ENCODE measurements around the gene ANLN. TPM values are rescaled to one million over a fixed set of nuclear protein-coding genes. Genes with fewer than 3 reads are reported as not detected.

The ANLN gene
- 2.1 and 14.5 TPM in 2 replicates for total RNA-seq (ENCODE audit: low replicate concordance)

GRCh38 chr7:36389371-36390198 is at the start of gene ANLN:
ANLN (plus strand) TSS chr7:36389862; CDS start chr7:36390027, 165 bp downstream.

Other genes starting within 250 kb of the ANLN start
- 0.75 and 11.3 TPM in 2 replicates for gene EEPD1, start 236.6 kb upstream of the ANLN start, total RNA-seq (ENCODE audit: low replicate concordance)

Measured in smooth muscle cell of the coronary artery (primary cell).